KMS-11 (cell line): ENCODE measurements around the gene RALGPS1.

Experiments
- H2AFZ ChIP-seq: fragments of 200-600 bp; sonication (generic); 2 replicates; pipeline ENCODE4 v1.6.1; 2016; ENCODE audit warnings: antibody characterized with exemption, mixed run types, low read depth
- H3K27ac ChIP-seq: fragments of 200-600 bp; sonication (generic); 2 replicates; pipeline ENCODE4 v1.6.1; 2016; ENCODE audit warnings: mild to moderate bottlenecking, mixed run types
- H3K27me3 ChIP-seq: fragments of 200-600 bp; sonication (generic); 2 replicates; pipeline ENCODE4 v1.6.1; 2017; ENCODE audit warnings: mild to moderate bottlenecking, low read depth, mixed run types, moderate library complexity; ENCODE audit not compliant: insufficient read depth
- H3K36me3 ChIP-seq: fragments of 200-600 bp; sonication (generic); 2 replicates; pipeline ENCODE4 v1.6.1; 2017; ENCODE audit warnings: mild to moderate bottlenecking, mixed run types; ENCODE audit not compliant: insufficient read depth
- H3K4me1 ChIP-seq: fragments of 200-600 bp; sonication (generic); 2 replicates; pipeline ENCODE4 v1.6.1; 2016; ENCODE audit warnings: mild to moderate bottlenecking, low read depth, mixed run types; ENCODE audit not compliant: poor library complexity, severe bottlenecking
- H3K4me2 ChIP-seq: fragments of 200-600 bp; sonication (generic); 2 replicates; pipeline ENCODE4 v1.7.0; 2016; ENCODE audit warnings: mild to moderate bottlenecking, mixed run types
- H3K4me3 ChIP-seq: fragments of 200-600 bp; sonication (generic); IDR thresholded peaks from 2 replicates; pipeline ENCODE4 v1.6.1; 2017; ENCODE audit warnings: low read depth, low read length, mixed read lengths; ENCODE audit not compliant: insufficient read depth
- H3K79me2 ChIP-seq: fragments of 200-600 bp; sonication (generic); 2 replicates; pipeline ENCODE4 v1.6.1; 2016; ENCODE audit warnings: low read depth, mixed run types; ENCODE audit not compliant: insufficient read depth
- H3K9ac ChIP-seq: fragments of 200-600 bp; sonication (generic); 2 replicates; pipeline ENCODE4 v1.6.1; 2016; ENCODE audit warnings: mild to moderate bottlenecking, mixed run types
- H4K20me1 ChIP-seq: fragments of 200-600 bp; sonication (generic); 2 replicates; pipeline ENCODE4 v1.6.1; 2016; ENCODE audit warnings: mild to moderate bottlenecking, mixed run types; ENCODE audit not compliant: insufficient read depth
- CTCF ChIP-seq: fragments of 200-600 bp; sonication (generic); conservative IDR thresholded peaks from 2 replicates; pipeline ENCODE4 v1.6.1; 2017; ENCODE audit warnings: low read depth, mild to moderate bottlenecking, antibody characterized with exemption, low read length, moderate library complexity, mixed read lengths

Gene RALGPS1

DNA sequence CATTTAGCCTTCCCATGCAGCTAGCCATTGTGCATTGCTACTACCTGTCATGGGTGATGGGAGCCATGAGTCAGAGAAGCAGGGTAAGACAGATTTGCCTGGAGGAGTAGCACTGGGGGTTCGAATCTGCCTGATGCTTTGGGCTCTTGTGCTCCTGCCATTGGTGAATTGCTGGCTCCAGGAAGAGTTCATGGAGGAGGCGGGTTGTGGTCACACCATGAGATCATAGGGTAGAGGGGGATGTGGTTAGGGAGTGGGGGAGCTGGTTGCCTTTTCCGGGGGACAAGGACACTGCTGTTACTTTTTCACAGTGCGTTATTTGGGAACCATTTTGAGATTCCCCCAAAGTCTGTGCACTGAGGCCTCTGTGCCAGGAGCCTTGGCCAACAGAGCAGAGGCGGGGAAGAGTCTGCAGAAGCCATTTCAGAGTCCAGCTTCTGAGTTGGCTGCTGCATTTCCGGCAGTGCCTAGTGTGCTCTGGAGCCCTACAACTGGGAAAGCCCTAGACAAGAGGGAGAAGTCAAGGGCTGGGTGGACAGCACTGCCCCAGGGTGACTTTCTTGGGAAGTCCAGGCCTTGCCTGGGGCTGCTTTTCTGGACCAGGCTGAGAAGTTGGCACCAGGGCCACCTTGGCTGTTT is 201.6 kb downstream of the RALGPS1 start:
- H3K79me2 ChIP-seq, result no peaks in the 10 kb centered on the region
- no peak overlapping the region for H3K4me3 ChIP-seq
- no peak overlapping the region for H3K27ac ChIP-seq
- no peaks in the 10 kb centered on the region for H4K20me1 ChIP-seq
- TF ChIP-seq CTCF, result no peak
- no peaks in the 10 kb centered on the region for H3K36me3 ChIP-seq
- no peak overlapping the region for H3K4me2 ChIP-seq
- H3K9ac ChIP-seq, result no peak overlapping the region
- no peaks in the 10 kb centered on the region for H3K27me3 ChIP-seq
- no peak overlapping the region for H2AFZ ChIP-seq
- no peaks in the 10 kb centered on the region for H3K4me1 ChIP-seq

GRCh38 chr9:127116957-127117356 is 202.4 kb downstream of the RALGPS1 start:
- no peak for TF ChIP-seq CTCF
- Histone ChIP-seq H2AFZ (no peak overlapping the region), H3K27ac (no peak overlapping the region), H3K27me3 (no peaks in the 10 kb centered on the region), H3K4me3 (no peak overlapping the region), H3K4me1 (no peaks in the 10 kb centered on the region), H4K20me1 (no peaks in the 10 kb centered on the region), H3K36me3 (no peaks in the 10 kb centered on the region), H3K4me2 (no peak overlapping the region), H3K79me2 (no peaks in the 10 kb centered on the region), H3K9ac (no peak overlapping the region)

DNA sequence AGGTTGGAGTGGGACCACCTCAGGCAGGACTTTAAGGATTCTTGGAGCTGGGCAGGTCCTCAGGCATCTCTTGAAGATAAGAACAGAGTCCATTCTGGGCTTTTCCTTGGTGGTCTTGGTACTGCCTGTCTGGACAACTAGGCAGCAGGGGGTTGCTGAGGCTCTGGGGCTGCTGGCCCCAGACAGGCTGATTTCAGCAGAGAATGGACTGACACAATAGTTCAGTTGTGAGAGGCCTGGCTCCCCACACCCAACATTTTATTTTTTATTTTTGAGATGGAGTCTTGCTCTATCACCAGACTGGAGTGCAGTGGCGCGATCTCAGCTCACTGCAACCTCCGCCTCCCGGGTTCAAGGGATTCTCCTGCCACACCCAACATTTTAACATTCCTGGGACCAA is 203.2 kb downstream of the RALGPS1 start:
- no peaks in the 10 kb centered on the region for H3K4me1 ChIP-seq
- no peak overlapping the region for H2AFZ ChIP-seq
- H4K20me1 ChIP-seq, result no peaks in the 10 kb centered on the region
- H3K36me3 ChIP-seq, result no peaks in the 10 kb centered on the region
- H3K27me3 ChIP-seq, result no peaks in the 10 kb centered on the region
- no peaks in the 10 kb centered on the region for H3K79me2 ChIP-seq
- H3K4me2 ChIP-seq, result no peak overlapping the region
- no peak overlapping the region for H3K27ac ChIP-seq
- H3K4me3 ChIP-seq, result no peak overlapping the region
- no peak overlapping the region for H3K9ac ChIP-seq
- TF ChIP-seq CTCF, result no peak

DNA sequence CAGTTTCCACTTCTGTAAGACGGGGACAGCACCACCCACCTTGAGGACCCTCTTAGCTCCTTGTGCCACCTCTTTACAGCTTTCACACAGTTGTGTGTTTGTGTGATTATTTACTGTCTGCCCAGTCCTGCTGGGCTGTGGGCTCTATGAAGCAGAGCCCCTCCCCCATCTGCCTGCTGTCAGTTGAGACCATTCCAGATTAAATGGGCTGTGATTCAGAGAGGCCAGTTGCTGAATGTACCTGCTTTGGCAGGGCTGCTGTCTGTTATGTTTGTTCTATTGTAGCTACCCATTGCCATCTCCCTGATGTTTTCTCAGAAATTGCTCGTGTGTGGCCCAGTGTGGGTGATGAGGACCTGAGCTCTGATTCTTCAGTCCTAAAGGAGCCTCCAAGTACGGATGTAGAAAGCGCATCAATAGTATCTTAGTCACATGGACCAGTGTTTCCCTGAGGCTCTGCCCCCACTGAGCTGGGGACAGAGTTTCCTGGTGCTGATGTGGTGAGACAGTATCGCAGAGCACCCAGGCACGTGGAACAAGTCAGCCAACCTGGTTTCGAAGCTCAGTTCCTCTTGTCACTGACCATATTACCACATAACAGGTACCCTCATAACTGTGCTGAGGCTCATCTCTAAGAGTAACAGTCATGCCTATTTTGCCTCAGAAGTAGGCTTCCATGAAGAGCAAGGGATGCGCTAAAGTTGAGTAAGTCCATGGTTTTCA is 204.2 kb downstream of the RALGPS1 start:
- no peak overlapping the region for H3K4me2 ChIP-seq
- TF ChIP-seq CTCF, result no peak
- H3K36me3 ChIP-seq, result no peaks in the 10 kb centered on the region
- no peak overlapping the region for H2AFZ ChIP-seq
- H3K4me1 ChIP-seq, result no peaks in the 10 kb centered on the region
- H3K9ac ChIP-seq, result no peak overlapping the region
- no peaks in the 10 kb centered on the region for H3K79me2 ChIP-seq
- no peak overlapping the region for H3K4me3 ChIP-seq
- no peaks in the 10 kb centered on the region for H3K27me3 ChIP-seq
- no peak overlapping the region for H3K27ac ChIP-seq
- H4K20me1 ChIP-seq, result no peaks in the 10 kb centered on the region
